Measurements from ENCODE around the gene TNFAIP2. TPM values are rescaled to one million over a fixed set of nuclear protein-coding genes. Genes with fewer than 3 reads are reported as not detected.

Gene TNFAIP2
- total RNA-seq, 1 donor from 2014 or later = 13.3 TPM

GRCh38 chr14:103121121-103121845 is 2.0 kb upstream of the TNFAIP2 start:
- H3K4me1 Mint-ChIP-seq (ENCODE audit: low read depth) = peaks cover 26% of the 10 kb centered on the region
- DNase-seq (ENCODE audit: low spot score) = no peak
- H3K36me3 Mint-ChIP-seq (ENCODE audit: low read depth) = no peaks in the 10 kb centered on the region
- TF ChIP-seq CTCF (IDR thresholded peaks at IDR 0.05) = no peak
- no peak overlapping the region for H3K4me3 Mint-ChIP-seq (ENCODE audit: unreplicated experiment)
- H3K27me3 Mint-ChIP-seq (ENCODE audit: low read depth) = peaks cover 1% of the 10 kb centered on the region
- no peaks in the 10 kb centered on the region for H3K9me3 Mint-ChIP-seq (ENCODE audit: low read depth)
- H3K27ac Mint-ChIP-seq (ENCODE audit: unreplicated experiment) = peak overlapping the region; percentile 49

DNA sequence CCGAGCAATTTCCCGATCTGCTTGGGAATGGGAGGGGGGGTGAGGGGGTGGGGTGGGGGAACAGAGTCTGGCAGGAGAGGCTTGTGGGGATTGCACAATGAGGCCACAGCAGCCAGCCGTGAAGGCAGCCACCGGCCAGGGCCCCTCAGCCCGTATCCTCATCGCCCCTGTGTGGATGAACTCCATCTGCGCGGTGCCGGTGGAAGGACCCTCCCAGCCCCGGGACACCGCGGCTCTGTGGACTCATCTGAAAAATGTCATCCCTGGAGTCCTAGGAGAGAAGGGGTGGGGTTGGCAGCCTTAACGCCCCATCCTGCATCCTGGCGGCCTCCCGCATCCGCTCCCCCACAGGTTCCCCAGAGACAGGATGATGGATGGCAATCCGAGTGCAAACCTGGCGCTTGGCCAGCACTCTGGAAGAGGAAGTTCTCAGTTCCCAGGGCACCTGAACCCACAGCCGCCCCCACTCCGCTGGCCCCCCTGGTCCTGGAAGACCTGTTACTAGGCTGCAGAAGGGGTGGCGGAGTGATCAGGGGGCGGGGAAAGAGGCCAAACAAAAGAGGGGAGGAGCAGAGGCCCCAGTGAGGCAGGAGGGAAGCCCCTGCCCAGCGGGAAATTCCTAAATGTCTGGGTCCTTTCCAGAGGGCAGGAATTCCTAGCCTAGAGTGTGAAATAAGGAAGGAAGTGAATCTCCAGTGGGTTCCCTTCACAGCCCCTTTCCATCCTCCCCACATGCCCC is 1.2 kb upstream of the TNFAIP2 start:
- peak overlapping the region; percentile 83 for H3K27ac Mint-ChIP-seq (ENCODE audit: unreplicated experiment)
- no peak for DNase-seq (ENCODE audit: low spot score)
- H3K4me3 Mint-ChIP-seq (ENCODE audit: unreplicated experiment) = peak overlapping the region; percentile 40
- no peaks in the 10 kb centered on the region for H3K9me3 Mint-ChIP-seq (ENCODE audit: low read depth)
- peak; percentile 9 for TF ChIP-seq CTCF (IDR thresholded peaks at IDR 0.05)
- peaks cover 2% of the 10 kb centered on the region for H3K27me3 Mint-ChIP-seq (ENCODE audit: low read depth)
- no peaks in the 10 kb centered on the region for H3K36me3 Mint-ChIP-seq (ENCODE audit: low read depth)
- peaks cover 28% of the 10 kb centered on the region for H3K4me1 Mint-ChIP-seq (ENCODE audit: low read depth)

DNA sequence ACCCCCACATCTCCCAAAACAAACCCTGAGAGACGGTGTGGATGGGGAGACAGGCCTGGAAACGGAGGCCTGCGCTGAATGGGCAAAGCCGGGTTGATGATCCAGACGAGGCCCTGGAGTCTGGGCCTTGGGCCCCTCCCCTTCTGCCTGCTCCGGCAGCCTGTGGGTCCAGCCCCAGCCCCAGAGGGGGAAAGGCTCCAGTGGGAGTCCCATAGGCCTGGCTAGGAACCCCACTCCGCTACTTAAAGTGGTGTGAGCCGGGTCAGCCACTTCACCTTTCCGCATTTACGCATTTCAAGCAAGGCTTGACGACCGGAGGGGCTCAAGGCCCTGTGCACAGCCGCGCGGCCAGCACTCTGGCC is 695 bp upstream of the TNFAIP2 start:
- Mint-ChIP-seq H3K4me3 (ENCODE audit: unreplicated experiment) (no peak overlapping the region), H3K9me3 (ENCODE audit: low read depth) (no peaks in the 10 kb centered on the region), H3K27me3 (ENCODE audit: low read depth) (peaks cover 2% of the 10 kb centered on the region), H3K27ac (ENCODE audit: unreplicated experiment) (no peak overlapping the region), H3K4me1 (ENCODE audit: low read depth) (peaks cover 28% of the 10 kb centered on the region), H3K36me3 (ENCODE audit: low read depth) (no peaks in the 10 kb centered on the region)
- TF ChIP-seq CTCF (IDR thresholded peaks at IDR 0.05) = no peak
- DNase-seq (ENCODE audit: low spot score) = no peak

GRCh38 chr14:103123634-103124500 is 606 bp downstream of the TNFAIP2 start:
- Mint-ChIP-seq H3K4me3 (ENCODE audit: unreplicated experiment) (peak overlapping the region; percentile 49), H3K9me3 (ENCODE audit: low read depth) (no peaks in the 10 kb centered on the region), H3K27me3 (ENCODE audit: low read depth) (peaks cover 2% of the 10 kb centered on the region), H3K27ac (ENCODE audit: unreplicated experiment) (peak overlapping the region; percentile 12), H3K36me3 (ENCODE audit: low read depth) (no peaks in the 10 kb centered on the region), H3K4me1 (ENCODE audit: low read depth) (peaks cover 31% of the 10 kb centered on the region)
- TF ChIP-seq CTCF (IDR thresholded peaks at IDR 0.05) = peak; percentile 72
- no peak for DNase-seq (ENCODE audit: low spot score)

- Mint-ChIP-seq H3K36me3 (ENCODE audit: low read depth) (no peaks in the 10 kb centered on the region), H3K4me3 (ENCODE audit: unreplicated experiment) (peak overlapping the region; percentile 49), H3K4me1 (ENCODE audit: low read depth) (peaks cover 37% of the 10 kb centered on the region), H3K27ac (ENCODE audit: unreplicated experiment) (no peak overlapping the region), H3K27me3 (ENCODE audit: low read depth) (peaks cover 2% of the 10 kb centered on the region), H3K9me3 (ENCODE audit: low read depth) (no peaks in the 10 kb centered on the region)
- no peak for TF ChIP-seq CTCF (IDR thresholded peaks at IDR 0.05)
- DNase-seq (ENCODE audit: low spot score) = no peak
Observed at GRCh38 chr14:103124501-103125001, 1.3 kb downstream of the TNFAIP2 start.

Data from chondrocyte (in vitro differentiated cells).